Caki2 (cell line): Measurements from ENCODE around the gene TNFRSF6B. TPM values are rescaled to one million over a fixed set of nuclear protein-coding genes. Genes with fewer than 3 reads are reported as not detected.

Experiments used
- DNase-seq: peaks from one replicate; pipeline ENCODE4 v3.0.0-alpha.2; 2015; ENCODE audit warnings: low read depth
- in situ Hi-C: cut with HindIII; loops from 2 replicates; pipeline ENCODE4 v1.10.0; 2016; ENCODE audit warnings: low sequenced_read_pairs, low pct_unique_long_range_greater_than_20kb, mixed read lengths
- total RNA-seq: library from RNA; depleted of rRNA; stranded (reverse); fragments of >200 nt; shearing (Covaris generic); gene quantifications from 2 replicates; pipeline ENCODE4 v1.2.3, GENCODE V29; 2014; ENCODE audit warnings: low replicate concordance

Gene TNFRSF6B
- total RNA-seq, 1 experiment from 2014 or later: not detected

- DNase-seq: no peak
- in situ Hi-C loops: no loop called here
Observed at GRCh38 chr20:63680427-63680826, 16.0 kb upstream of the TNFRSF6B start.

DNA sequence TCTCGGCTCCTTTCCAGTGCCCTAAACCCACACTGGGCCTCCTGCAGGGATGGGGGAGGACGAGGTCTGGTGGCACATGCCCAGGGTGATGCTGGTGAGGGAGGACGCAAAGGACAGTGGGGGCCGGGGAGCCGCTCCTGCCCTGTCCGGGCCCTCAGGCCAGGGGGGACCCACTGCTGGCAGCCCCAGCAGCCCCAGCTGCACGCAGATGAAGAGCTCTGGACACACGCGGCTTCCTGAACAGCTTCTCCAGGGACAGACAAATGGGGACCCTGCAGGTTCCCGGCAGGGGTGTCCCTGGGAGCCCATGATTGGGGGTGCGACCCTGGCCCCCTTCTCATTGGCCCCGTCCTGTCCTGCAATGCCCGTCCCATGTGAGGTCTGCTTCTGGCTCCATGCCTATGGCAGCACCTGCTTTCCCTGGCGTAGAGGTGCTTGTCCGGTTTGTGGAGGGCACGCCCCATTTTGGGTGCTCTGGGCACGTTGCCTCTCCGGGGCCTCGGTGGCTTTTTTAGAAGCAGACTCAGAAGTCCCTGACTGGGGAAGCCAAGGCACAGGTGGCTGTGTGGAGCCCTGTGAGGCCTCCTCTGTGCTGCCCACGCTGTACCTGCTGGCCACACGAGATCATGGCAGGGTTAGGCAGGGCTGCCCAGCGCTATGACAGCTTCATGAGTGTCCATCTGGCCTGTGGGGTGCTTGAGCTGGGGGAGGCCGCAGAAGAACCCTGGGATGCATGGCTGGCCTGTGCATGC lies 15.4 kb upstream of the TNFRSF6B start:
- in situ Hi-C loops: no loop called here
- DNase-seq: no peak

GRCh38 chr20:63681609-63682142 lies 14.8 kb upstream of the TNFRSF6B start:
- in situ Hi-C loops: no loop called here
- DNase-seq: no peak

- in situ Hi-C loops: no loop called here
- peak; percentile 99 for DNase-seq
Observed at GRCh38 chr20:63682384-63683139, 13.9 kb upstream of the TNFRSF6B start.

DNA sequence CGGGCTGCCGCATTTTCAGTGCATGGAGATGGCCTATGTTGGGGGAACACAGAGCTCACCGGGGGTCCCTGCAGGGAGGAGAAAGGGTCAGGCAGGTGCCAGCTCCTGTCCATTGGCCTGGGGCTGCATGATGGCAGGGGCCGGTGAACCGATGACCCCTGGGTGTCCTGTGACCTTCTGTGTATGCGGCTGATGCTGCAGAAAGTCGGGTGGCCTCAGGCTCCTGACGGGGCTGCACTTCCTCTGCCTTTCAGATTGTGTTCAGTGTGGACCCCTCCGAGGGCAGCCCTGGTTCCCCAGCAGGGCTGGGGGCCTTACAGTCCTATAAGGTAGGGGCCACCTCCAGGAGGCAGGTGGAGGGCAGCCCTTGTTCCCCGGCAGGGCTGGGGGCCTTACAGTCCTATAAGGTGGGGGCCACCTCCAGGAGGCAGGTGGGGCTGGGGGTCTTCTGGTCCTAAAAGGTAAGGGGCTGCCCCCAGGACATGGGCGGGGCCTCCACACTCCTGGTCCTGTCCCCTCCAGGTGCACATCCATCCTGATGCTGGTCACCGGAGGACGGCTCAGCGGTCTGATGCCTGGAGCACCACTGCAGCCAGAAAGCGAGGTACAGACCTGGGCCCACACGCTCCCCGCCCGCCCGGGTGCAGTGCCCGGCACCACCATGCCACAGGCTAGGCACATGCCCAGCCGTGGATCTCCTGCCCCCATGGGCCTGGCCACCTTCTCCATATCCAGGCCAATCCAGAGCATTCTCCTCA lies 11.0 kb upstream of the TNFRSF6B start:
- DNase-seq: no peak
- in situ Hi-C loops: no loop called here

DNA sequence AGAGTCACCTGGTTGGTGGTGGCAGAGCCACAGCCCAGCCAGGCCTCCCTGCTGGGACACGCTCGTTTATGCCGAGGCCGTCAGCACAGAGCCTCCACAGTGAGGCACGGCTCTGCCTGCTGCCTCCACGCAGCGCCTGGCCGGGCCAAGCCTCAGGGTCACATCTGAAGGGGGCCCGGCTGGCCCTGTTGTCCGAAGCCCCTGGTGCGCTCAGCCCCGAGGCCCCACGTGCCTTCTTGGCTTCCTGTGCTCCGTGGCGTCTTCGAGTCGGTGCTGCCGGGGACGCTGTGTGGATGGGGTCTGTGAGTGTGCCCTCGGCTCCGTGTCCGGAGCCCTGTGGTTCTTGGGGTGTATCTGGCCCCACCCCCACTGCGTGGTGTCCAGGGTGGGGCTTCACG lies 10.4 kb upstream of the TNFRSF6B start:
- no peak for DNase-seq
- in situ Hi-C loops: no loop called here

DNA sequence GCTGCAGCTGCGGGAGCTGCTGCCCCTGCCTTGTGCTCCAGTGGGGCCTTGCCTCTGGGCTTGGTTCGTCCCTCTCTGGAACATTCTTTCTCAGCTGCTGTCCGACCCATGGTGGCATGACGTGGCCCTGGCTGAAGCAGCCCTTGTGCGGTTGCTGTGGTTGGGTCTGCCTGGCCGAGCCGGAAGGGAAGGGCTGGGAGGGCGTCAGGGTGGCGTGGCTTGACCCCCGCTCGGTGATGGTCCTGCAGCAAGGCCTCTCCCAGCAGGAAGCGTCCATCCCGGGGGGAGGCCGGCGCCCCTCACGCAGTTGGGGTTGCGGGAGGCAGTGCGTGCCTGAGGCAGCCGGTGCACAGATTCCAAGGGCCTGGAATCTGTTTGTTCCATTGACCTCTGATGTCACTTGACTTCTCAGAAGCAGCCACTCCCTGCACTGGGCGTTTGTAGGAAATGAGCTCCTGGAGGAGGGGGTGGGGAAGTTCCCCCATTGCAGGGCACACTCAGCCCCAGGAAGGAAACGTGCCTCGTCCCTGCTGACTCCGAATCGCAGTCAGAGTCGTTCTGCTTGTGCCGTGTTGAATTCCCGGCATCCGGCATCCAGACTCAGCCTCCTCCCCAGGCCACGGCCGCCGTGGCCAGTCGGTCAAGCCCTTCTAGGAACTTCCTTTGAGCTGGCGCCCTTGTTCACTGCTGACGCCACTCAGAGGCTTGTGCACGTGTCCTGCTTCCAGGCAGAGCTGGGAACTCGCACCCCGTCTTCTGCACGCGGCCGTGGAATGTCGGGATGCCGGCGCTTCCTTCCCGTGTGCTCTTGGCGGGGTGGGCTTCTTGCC lies 9.7 kb upstream of the TNFRSF6B start:
- DNase-seq: peak; percentile 75
- in situ Hi-C loops: no loop called here

GRCh38 chr20:63687419-63688178 lies 8.9 kb upstream of the TNFRSF6B start:
- in situ Hi-C loops: no loop called here
- no peak for DNase-seq

GRCh38 chr20:63688228-63689045 lies 8.0 kb upstream of the TNFRSF6B start:
- no peak for DNase-seq
- in situ Hi-C loops: no loop called here

- in situ Hi-C loops: no loop called here
- no peak for DNase-seq
Observed at GRCh38 chr20:63689046-63690002, 7.1 kb upstream of the TNFRSF6B start.

GRCh38 chr20:63690003-63690897 lies 6.2 kb upstream of the TNFRSF6B start:
- DNase-seq: no peak
- in situ Hi-C loops: no loop called here

DNA sequence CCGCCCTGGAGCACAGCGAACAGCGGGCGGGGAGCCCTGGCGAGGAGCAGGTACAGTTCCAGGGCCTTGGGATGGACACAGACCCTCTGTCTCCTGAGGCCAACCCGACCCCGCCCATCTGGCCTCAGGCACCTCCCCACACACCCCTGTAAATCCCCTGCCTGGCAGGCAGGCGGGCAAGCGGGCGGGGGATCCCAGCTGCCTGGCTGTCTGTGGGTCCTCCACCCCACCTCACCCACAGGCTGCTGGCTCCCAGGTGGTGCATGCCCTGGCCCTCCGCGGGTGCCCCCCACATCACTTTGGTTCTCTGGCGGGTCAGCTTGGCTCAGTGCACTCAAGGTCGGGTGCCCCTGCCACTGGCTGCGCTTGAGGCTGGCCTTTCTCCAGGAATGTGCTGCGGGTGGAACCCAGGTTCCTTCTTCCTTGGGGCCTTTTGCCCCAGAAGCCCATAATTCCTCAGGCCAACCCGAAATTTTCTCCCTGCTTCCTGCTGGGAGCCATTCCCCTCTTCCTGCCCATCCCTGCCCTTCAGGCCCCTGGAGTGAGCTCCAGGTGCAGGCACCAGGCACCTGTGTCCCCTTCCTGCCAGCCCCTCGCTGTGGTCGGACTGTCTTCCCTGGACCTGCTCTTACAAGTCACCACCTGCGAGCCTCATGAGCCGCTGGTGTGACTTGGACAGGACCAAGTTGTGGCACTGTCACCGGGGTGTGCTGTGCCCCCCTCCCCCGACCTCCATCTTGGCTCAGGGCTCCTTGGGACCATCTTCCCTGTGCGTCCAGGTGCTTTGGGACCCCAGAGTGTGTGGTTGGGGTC lies 5.3 kb upstream of the TNFRSF6B start:
- no peak for DNase-seq
- in situ Hi-C loops: no loop called here

GRCh38 chr20:63691711-63692435 lies 4.6 kb upstream of the TNFRSF6B start:
- no peak for DNase-seq
- in situ Hi-C loops: no loop called here
